IMR-90 (cell line): Measurements from ENCODE around the gene CALD1. TPM values are rescaled to one million over a fixed set of nuclear protein-coding genes. Genes with fewer than 3 reads are reported as not detected.

ENCODE experiments used
- ATAC-seq: fragments of 200-7000 bp; cut with Tn5 transposase; 2 replicates; pipeline ENCODE4 v1.9.1; 2020; ENCODE audit warnings: low read depth, mild to moderate bottlenecking, moderate library complexity
- BruUV-seq: library from RNA; stranded (reverse); fragments of 400-500 nt; replicated peaks from 2 replicates; lab custom pipeline; 2021; lab: Mats Ljungman, UMichigan
- CTCF ChIA-PET: fragments of 300-600 bp; formaldehyde crosslinking; extraction: SDS; loops from one replicate; lab custom pipeline; 2021; ENCODE audit warnings: antibody characterized with exemption; lab: Yijun Ruan, JAX
- POLR2A ChIA-PET: fragments of 300-600 bp; sonication (Branson Sonifier 250); formaldehyde crosslinking; loops from one replicate; lab custom pipeline; 2022; ENCODE audit warnings: antibody characterized with exemption; ENCODE audit not compliant: unreplicated experiment; lab: Charles Lee
- DNase-seq: peaks from one replicate; pipeline ENCODE4 v3.0.0; 2013
- H2AFZ ChIP-seq: replicated peaks from 2 replicates; pipeline ENCODE3; 2013; ENCODE audit warnings: low read length, mild to moderate bottlenecking; ENCODE audit not compliant: poor library complexity
- H2AK5ac ChIP-seq: 2 replicates; pipeline ENCODE4 v1.6.1; 2013; ENCODE audit warnings: low read depth, low read length, inconsistent platforms
- H2AK9ac ChIP-seq: replicated peaks from 2 replicates; pipeline ENCODE3; 2013; ENCODE audit warnings: mild to moderate bottlenecking, low read depth, low read length, moderate library complexity; ENCODE audit not compliant: poor library complexity
- H2BK120ac ChIP-seq: 2 replicates; pipeline ENCODE4 v1.6.1; 2013; ENCODE audit warnings: low read depth, low read length, inconsistent platforms
- H2BK15ac ChIP-seq: 3 replicates; pipeline ENCODE4 v1.6.1; 2013; ENCODE audit warnings: low read depth, low read length, inconsistent platforms
- H2BK20ac ChIP-seq: 2 replicates; pipeline ENCODE4 v1.6.1; 2013; ENCODE audit warnings: low read depth, mild to moderate bottlenecking, inconsistent platforms, low read length, moderate library complexity
- H2BK5ac ChIP-seq: 2 replicates; pipeline ENCODE4 v1.6.1; 2013; ENCODE audit warnings: mild to moderate bottlenecking, low read depth, low read length, inconsistent platforms; ENCODE audit not compliant: poor library complexity, severe bottlenecking
- H3K14ac ChIP-seq: replicated peaks from 2 replicates; pipeline ENCODE4 v1.6.1; 2013; ENCODE audit warnings: low read depth, low read length, inconsistent platforms
- H3K18ac ChIP-seq: 2 replicates; pipeline ENCODE4 v1.6.1; 2013; ENCODE audit warnings: low read depth, low read length, control low read depth
- H3K23ac ChIP-seq: 2 replicates; pipeline ENCODE4 v1.6.1; 2013; ENCODE audit warnings: low read depth, low read length, inconsistent platforms
- H3K27ac ChIP-seq: 2 replicates; pipeline ENCODE4 v1.5.1; 2013; ENCODE audit warnings: mild to moderate bottlenecking, control low read depth, low read length; ENCODE audit not compliant: insufficient read depth
- H3K27me3 ChIP-seq: 2 replicates; pipeline ENCODE4 v1.6.1; 2013; ENCODE audit warnings: low read length; ENCODE audit not compliant: control insufficient read depth, insufficient read depth
- H3K36me3 ChIP-seq: 2 replicates; pipeline ENCODE4 v1.6.1; 2013; ENCODE audit warnings: low read length, mixed read lengths; ENCODE audit not compliant: control insufficient read depth, insufficient read depth
- H3K4ac ChIP-seq: 2 replicates; pipeline ENCODE4 v1.6.1; 2013; ENCODE audit warnings: low read depth, low read length, inconsistent platforms
- H3K4me1 ChIP-seq: 2 replicates; pipeline ENCODE4 v1.6.1; 2013; ENCODE audit warnings: low read length, mixed read lengths; ENCODE audit not compliant: control insufficient read depth, insufficient read depth
- H3K4me2 ChIP-seq: 2 replicates; pipeline ENCODE4 v1.6.1; 2013; ENCODE audit warnings: low read depth, mild to moderate bottlenecking, control low read depth, low read length, moderate library complexity
- H3K4me3 ChIP-seq: 2 replicates; pipeline ENCODE4 v1.5.1; 2013; ENCODE audit warnings: low read depth, mild to moderate bottlenecking, control low read depth, low read length, moderate library complexity; ENCODE audit not compliant: insufficient read depth
- H3K56ac ChIP-seq: 2 replicates; pipeline ENCODE4 v1.6.1; 2013; ENCODE audit warnings: low read length, inconsistent platforms; ENCODE audit not compliant: insufficient read depth; ENCODE audit errors: extremely low read depth
- H3K79me1 ChIP-seq, 2 experiments: 2 replicates each; pipeline ENCODE4 v1.6.1; 2013; ENCODE audit warnings: low read length in 2 of 2, inconsistent platforms in 1 of 2, low read depth in 1 of 2
- H3K9ac ChIP-seq: 2 replicates; pipeline ENCODE4 v1.6.1; 2013; ENCODE audit warnings: low read depth, low read length, control low read depth
- H3K9me1 ChIP-seq: 2 replicates; pipeline ENCODE4 v1.6.1; 2013; ENCODE audit warnings: low read length, inconsistent platforms; ENCODE audit not compliant: insufficient read depth
- H3K9me3 ChIP-seq: 2 replicates; pipeline ENCODE4 v1.6.1; 2013; ENCODE audit warnings: low read length; ENCODE audit not compliant: control insufficient read depth, insufficient read depth
- H4K20me1 ChIP-seq: 2 replicates; pipeline ENCODE4 v1.6.1; 2013; ENCODE audit warnings: low read length, inconsistent platforms; ENCODE audit not compliant: insufficient read depth
- H4K5ac ChIP-seq: 2 replicates; pipeline ENCODE4 v1.6.1; 2013; ENCODE audit warnings: mild to moderate bottlenecking, low read depth, low read length, control low read depth
- H4K8ac ChIP-seq, 2 experiments: 2 replicates each; pipeline ENCODE4 v1.6.1; 2013; ENCODE audit warnings: low read depth in 2 of 2, low read length in 2 of 2, control low read depth in 1 of 2, inconsistent platforms in 1 of 2
- H4K91ac ChIP-seq: 2 replicates; pipeline ENCODE4 v1.6.1; 2013; ENCODE audit warnings: low read depth, low read length, inconsistent platforms; ENCODE audit not compliant: insufficient read depth
- CEBPB ChIP-seq: IDR thresholded peaks from 2 replicates; pipeline ENCODE4 v1.6.1; 2012; ENCODE audit warnings: low read depth, low read length, improper control_type of control experiment
- CHD1 ChIP-seq: IDR thresholded peaks from 2 replicates; pipeline ENCODE4 v1.6.1; 2012; ENCODE audit warnings: low read depth, low read length, improper control_type of control experiment
- FOS ChIP-seq: fragments of 150-350 bp; IDR thresholded peaks from 2 replicates; pipeline ENCODE4 v1.6.1; 2016; ENCODE audit warnings: low read depth, low read length
- MAFK ChIP-seq: IDR thresholded peaks from 2 replicates; pipeline ENCODE4 v1.6.1; 2012; ENCODE audit warnings: low read depth, low read length, improper control_type of control experiment
- RAD21 ChIP-seq: IDR thresholded peaks from 2 replicates; pipeline ENCODE4 v1.6.1; 2012; ENCODE audit warnings: low read length, improper control_type of control experiment
- RCOR1 ChIP-seq: IDR thresholded peaks from 2 replicates; pipeline ENCODE4 v1.6.1; 2012; ENCODE audit warnings: mild to moderate bottlenecking, low read length, improper control_type of control experiment; ENCODE audit not compliant: insufficient replicate concordance
- USF2 ChIP-seq: fragments of 150-350 bp; IDR thresholded peaks from 2 replicates; pipeline ENCODE4 v1.6.1; 2017; ENCODE audit warnings: mild to moderate bottlenecking, antibody characterized with exemption, low read length, low read depth
- WGBS, 2 experiments: methylation state at CpG; one replicate each; pipeline versions ENCODE4 v1.1.5 to v1.1.7; 2013; ENCODE audit warnings: missing lambda C conversion rate in 2 of 2; ENCODE audit not compliant: insufficient read length in 1 of 2; ENCODE audit errors: extremely low coverage in 2 of 2; 5-methylcytosine and 5-hydroxymethylcytosine counted together
- dilution Hi-C: fragments of 300-500 bp; cut with HindIII; formaldehyde crosslinking; loops from one replicate; pipeline ENCODE4 v1.14.3; 2018; ENCODE audit warnings: low sequenced_read_pairs; ENCODE audit not compliant: unreplicated experiment
- in situ Hi-C: fragments of 300-500 bp; cut with MboI; formaldehyde crosslinking; loops from 3 replicates; pipeline ENCODE4 v1.14.3; 2019; ENCODE audit warnings: low sequenced_read_pairs, inconsistent platforms, mixed read lengths
- intact Hi-C: fragments of 100-400 bp; cut with micrococcal nuclease; formaldehyde crosslinking; loops from 2 replicates; pipeline ENCODE4 v1.10.0; 2022
- polyA plus RNA-seq, 3 experiments: library from polyadenylated mRNA; depleted of rRNA; stranded (reverse); fragments of >200 nt; gene quantifications; 2 replicates each; pipeline ENCODE4 v1.2.3, GENCODE V29; 2012; ENCODE audit warnings: low replicate concordance in 1 of 3
- total RNA-seq: library from RNA; depleted of rRNA; stranded (reverse); fragments of >200 nt; gene quantifications from 2 replicates; pipeline ENCODE4 v1.2.3, GENCODE V29; 2012

The CALD1 gene
- total and polyA plus RNA-seq, 2 of the 4 experiments (the other 2 are of a cell fraction) = 375 to 487 TPM

DNA sequence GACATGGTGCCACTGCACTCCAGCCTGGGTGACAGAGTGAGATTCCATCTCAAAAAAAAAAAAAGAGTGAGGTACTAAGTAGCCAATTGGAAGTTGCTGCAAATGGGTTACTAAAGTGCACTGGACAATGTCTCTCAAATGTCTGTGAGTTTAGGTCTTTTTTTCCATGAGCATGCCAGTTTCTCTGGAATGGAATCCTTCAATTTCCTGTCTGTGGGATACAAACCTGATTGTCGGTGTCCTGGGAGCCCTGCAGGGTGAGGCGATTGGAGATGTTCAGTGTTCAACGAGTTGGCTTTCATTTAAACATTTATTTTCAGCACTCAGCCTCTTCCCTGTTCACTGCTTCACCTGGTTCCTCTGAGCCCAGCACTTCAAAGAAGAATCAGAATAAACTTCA is 5.3 kb upstream of the CALD1 start:
- Histone ChIP-seq H2BK20ac (peak overlapping the region; percentile 3), H3K18ac (peak overlapping the region; percentile 25; the same call in 1 of the 2 replicates), H4K91ac (0 out of 2 replicates have a peak overlapping the region, but pooled peaks have one; percentile 9), H3K36me3 (no peaks in the 10 kb centered on the region), H2BK5ac (no peak overlapping the region), H2AFZ (peak overlapping the region; percentile 9), H3K4ac (peak overlapping the region; percentile 2; the same call in 1 of the 2 replicates), H3K27ac (no peak overlapping the region), H4K5ac (no peak overlapping the region), H3K9ac (no peak overlapping the region), H3K4me1 (peaks cover 15% of the 10 kb centered on the region), H3K14ac (0 out of 2 replicates have a peak overlapping the region, but pooled peaks have one; percentile 22), H3K27me3 (no peaks in the 10 kb centered on the region), H2AK5ac (peak overlapping the region; percentile 27; the same call in 1 of the 2 replicates), H3K9me3 (no peaks in the 10 kb centered on the region), H2AK9ac (no peak overlapping the region), H3K4me2 (no peak overlapping the region), H2BK120ac (0 out of 2 replicates have a peak overlapping the region, but pooled peaks have one; percentile 18), H3K79me1 (peaks cover 0 to 20% of the 10 kb centered on the region in 2 experiments; a peak in 2 of 4 replicates), H4K8ac (no peak overlapping the region; a peak in 1 of 4 replicates), H3K9me1 (peaks cover 12% of the 10 kb centered on the region), H3K23ac (no peak overlapping the region), H3K4me3 (no peak overlapping the region), H4K20me1 (no peaks in the 10 kb centered on the region), H2BK15ac (0 out of 3 replicates have a peak overlapping the region, but pooled peaks have one; percentile 72), H3K56ac (no peak overlapping the region)
- dilution Hi-C loops = no loop called here
- TF ChIP-seq CHD1 = no peak
- no peak for TF ChIP-seq RAD21
- no peak for TF ChIP-seq MAFK
- no peak for TF ChIP-seq FOS
- no peak for TF ChIP-seq RCOR1
- TF ChIP-seq USF2 = no peak
- no peak for TF ChIP-seq CEBPB
- no CpG with 5 or more reads among the region's 3 CpGs for WGBS, 2 experiments
- BruUV-seq = no TSS peak
- intact Hi-C loops = no loop called here
- in situ Hi-C loops = loop anchor here (5.0 kb wide), 1 partner anchor 77 kb away; no protein-coding TSS in a partner anchor
- ATAC-seq (no peak), DNase-seq (no peak)
- CTCF ChIA-PET = no interaction called here
- POLR2A ChIA-PET = no interaction called here
